HG02798 (cell line): ENCODE results near the gene ARHGAP28.

ENCODE experiments used
- ATAC-seq: cut with Tn5 transposase; IDR thresholded peaks from one replicate; pipeline ENCODE4 v1.9.1; 2021; ENCODE audit warnings: mild to moderate bottlenecking; ENCODE audit not compliant: unreplicated experiment, poor library complexity

ARHGAP28 gene

DNA sequence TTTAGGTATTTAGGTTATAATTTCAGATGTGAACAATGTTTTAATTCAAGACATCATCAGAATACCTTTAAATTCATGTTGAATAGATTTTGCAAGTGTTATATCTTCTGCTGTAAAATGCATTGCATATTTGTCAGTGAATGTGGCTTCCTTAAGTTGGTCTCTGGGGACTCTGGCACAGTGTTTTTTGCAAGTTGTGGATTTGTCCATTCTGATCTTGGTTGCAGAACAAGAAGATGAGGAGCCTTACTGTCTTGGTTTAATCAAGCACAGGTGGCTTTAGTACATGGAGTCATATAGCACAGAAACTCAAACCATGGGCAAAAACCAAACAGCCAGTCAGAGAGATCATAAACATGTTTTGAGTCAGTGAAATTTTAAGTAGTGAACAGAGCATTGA is 135.7 kb downstream of the ARHGAP28 start:
- no peak for ATAC-seq

DNA sequence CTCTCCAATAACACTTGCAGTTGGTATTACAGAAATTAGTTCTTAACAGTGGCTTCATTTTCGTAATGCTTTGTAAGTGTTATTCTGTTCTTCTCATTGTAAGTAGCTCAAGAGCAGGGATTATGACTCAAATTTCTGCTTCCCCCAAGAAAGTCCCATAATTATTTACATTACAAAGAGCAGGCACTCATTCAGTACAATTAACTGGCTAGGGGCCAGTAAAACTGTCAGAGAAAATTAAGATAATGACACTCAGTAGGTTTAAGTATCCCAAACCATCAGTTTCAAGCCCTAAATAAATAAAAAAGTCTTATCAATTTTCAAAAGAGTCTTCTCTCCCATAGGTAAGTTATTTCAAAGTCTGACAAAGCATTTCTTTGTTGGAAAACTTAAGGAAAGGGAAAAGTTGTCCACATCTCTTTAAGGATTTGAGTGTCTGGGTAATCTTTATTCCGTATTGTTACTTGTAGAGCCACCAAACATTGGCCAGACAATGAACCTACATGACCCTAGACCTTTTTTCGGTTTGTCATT is 137.1 kb downstream of the ARHGAP28 start:
- no peak for ATAC-seq

- no peak for ATAC-seq
Measured at GRCh38 chr18:6868033-6868432, 138.5 kb downstream of the ARHGAP28 start.

- no peak for ATAC-seq
Measured at GRCh38 chr18:6871566-6871965, 142.1 kb downstream of the ARHGAP28 start.

DNA sequence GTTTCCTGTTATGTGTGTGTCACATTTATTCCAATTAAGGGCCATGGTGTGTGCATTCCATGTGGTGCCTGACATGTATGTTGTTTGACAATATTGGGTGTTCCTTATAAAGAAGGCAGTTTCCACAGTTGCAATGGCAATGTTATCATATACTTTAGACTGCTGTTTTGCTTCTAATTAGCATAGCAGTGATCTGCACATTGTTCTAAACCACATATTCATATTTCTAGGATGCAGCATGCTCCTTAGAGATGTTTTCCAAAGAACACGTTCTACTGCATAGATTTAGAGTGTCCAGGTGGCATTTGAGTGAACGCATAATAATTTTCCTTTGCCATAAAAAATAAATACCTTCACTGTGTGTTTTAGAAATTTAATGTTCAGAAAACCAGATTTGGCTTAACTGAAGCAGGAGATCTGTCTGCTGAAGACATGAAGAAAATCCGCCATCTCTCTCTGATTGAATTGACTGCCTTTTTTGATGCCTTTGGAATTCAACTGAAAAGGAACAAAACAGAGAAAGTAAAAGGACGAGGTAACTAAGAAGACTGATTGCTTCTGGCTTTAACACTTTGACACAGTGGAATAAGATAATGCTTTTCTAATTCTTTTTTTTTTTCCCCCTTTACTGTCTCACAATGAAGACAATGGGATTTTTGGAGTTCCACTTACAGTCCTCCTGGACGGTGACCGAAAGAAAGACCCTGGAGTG is 143.7 kb downstream of the ARHGAP28 start:
- ATAC-seq = no peak

DNA sequence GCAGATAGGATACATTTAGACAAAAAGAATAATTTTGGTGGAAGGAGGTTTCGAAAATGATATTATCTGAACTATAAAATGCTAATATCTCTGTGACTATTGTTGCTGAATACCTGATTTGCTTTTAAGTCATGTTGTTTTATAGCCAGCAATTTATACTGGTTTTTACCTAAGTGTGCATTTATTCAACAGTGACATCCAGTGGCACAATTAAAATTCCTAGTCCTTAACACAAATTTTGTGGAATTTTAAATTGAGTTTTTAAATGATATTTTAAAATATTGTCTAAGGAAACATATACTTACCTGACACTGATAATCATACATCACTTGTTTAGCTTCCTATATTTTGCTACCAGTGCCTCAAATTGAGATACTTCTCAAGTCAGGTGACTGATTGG is 144.8 kb downstream of the ARHGAP28 start:
- ATAC-seq = no peak

GRCh38 chr18:6875749-6876148 is 146.2 kb downstream of the ARHGAP28 start:
- ATAC-seq = no peak

GRCh38 chr18:6876641-6877041 is 147.1 kb downstream of the ARHGAP28 start:
- no peak for ATAC-seq

DNA sequence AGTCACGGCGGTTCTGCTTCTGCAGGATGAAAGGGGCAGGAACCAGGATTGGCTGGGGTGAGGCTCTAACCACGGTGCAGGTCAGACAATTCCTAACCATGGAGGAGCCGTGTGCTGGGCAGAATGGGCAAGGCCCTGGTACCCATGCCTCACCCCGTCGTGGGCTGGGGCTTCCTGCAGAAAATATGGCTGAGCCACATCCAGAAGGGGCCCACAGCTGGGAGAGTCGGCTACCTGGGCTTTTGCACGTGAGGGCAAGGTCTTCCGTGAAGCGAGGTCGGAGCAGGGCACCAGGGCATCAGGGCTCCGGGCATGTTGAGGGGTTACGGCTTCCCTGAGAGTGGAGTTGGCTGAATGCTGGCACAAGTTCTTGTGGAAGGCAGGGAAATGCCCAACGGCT is 147.8 kb downstream of the ARHGAP28 start:
- ATAC-seq = no peak

GRCh38 chr18:6878556-6879297 is 149.2 kb downstream of the ARHGAP28 start:
- no peak for ATAC-seq

GRCh38 chr18:6879508-6880195 is 150.1 kb downstream of the ARHGAP28 start:
- no peak for ATAC-seq

DNA sequence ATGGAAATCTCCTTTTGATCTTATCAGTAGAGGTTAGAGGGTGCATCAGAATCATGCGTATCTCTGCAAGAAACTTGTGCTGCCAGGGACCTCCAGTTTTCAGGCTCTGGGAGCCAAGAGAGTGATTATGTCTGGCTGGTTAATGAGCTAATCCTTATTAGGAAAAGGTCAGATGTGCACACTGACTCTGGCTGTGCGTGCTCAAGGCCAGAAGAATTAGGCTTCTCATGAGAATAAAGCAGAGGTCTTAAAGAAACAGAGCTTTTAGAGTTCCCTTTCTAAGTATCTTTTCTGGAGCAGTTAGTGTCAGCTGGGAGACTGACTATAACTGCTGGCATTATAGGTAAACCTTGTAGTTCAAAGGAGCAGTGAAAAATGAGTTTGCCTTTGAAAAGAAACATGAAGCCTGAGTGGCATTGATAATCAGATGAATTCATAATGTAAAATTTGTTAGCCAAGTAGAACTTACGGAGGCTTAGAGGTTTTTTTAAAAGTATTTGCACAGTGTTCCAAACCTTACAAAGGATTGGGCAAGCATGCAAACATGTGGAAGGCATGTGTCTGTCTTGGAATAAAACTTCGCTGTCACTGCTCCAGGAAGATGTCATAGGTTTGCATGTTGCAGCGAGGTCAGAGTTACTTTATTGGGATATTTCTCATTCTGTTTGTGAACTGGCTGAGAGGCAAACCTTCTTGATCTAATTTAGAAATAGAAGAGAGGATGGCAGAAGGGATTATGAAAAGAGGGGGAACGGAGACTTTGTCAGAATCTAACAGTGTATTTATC is 151.7 kb downstream of the ARHGAP28 start:
- ATAC-seq = no peak

GRCh38 chr18:6882401-6882800 is 152.9 kb downstream of the ARHGAP28 start:
- ATAC-seq = no peak

DNA sequence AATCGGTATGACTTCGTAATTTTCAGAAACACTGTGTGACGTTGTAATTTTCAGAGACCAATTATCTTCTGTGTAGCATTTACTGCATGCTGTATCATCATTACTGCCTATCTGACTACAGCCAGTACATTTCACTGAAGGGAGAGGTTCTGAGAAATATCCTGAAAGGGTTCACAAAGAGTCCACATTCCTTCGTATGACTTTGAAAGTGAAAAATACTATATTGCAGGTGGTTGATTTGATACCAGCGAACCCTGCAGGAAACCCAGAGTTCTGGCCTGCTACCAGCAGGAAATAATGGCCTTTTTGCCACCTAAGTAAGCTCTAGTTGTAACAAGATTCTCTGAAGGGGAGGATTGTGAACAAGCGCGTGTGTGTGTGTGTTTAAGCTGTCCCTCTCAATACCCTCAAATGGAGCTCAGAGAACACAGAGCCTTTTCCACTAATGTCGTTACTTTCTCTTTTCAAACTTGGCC is 155.5 kb downstream of the ARHGAP28 start:
- ATAC-seq = no peak

GRCh38 chr18:6885992-6886796 is 156.7 kb downstream of the ARHGAP28 start:
- no peak for ATAC-seq

DNA sequence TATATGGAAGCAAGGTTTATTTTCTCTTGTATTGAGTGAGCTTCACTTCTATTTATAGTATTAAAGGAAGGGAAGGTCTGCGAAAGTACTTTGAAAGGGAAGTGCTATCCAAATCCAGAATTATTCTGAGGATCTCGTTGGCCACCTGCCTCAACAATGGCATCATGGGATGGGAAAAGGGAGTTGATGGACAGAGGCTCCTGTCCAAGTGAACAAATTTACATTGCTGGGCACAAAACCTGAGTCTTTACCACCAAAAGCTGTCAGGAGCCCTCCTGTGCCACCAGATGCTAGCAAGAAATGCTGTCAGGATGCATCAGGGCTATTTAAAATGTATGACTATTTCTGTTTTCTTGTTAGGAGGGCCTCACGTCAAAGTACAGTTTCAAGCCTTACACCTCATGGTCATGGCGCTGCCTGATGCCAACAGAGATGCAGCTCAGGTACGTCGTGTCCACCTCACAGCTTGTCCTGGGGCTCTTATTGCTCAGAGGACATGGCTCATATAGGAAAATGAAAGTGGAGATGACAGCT is 157.3 kb downstream of the ARHGAP28 start:
- no peak for ATAC-seq

DNA sequence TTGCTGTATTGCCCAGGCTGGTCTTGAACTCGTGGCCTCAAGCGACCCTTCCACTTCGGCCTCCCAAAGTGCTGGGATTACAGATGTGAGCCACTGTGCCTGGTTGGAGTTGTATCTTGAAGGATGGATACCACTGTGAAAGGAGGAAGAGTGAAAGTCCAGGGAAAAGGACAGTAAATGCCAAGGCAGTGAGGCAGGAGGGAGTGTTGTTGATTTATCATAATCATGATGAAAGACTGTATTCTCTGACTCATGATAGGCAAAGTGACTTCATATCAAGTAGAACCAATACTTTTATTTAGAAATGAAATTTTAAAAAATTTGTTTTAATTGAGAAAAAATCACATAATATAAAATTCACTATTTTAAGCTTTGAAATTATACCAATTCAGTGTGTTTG is 162.3 kb downstream of the ARHGAP28 start:
- ATAC-seq = no peak

DNA sequence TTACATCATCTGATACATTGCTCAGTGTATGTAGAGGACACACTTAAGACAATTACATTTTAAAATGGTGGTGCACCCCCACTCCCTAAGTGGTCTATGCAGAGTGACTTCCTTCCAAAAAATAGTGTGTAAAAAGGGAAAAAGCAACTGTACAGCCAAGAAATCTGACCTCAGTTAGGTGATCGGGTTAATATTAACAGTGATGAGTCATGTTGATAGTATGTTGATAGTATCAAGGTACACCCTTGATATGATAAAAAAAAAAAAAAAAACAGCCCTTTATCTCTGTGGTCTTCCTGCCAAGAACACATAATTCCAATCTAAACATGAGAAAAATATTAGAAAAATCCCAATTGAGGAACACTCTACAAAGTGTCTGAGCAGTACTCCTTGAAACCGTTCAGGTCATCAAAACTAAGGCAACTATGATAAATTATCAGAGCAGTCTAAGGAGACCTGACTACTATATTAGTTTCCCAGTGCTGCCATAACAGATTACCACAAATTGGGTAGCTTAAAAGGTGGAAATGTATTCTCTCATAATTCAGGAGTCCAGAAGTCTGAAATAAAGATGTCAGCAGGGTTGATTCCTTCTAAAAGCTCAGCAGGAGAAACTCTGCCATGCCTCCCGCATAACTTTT is 171.9 kb downstream of the ARHGAP28 start:
- no peak for ATAC-seq

- no peak for ATAC-seq
Measured at GRCh38 chr18:6917072-6917471, 187.6 kb downstream of the ARHGAP28 start.
